HG02885 (cell line): ENCODE results near the gene SZT2.

Experiments
- ATAC-seq: cut with Tn5 transposase; IDR thresholded peaks from one replicate; pipeline ENCODE4 v1.9.1; 2021; ENCODE audit warnings: mild to moderate bottlenecking; ENCODE audit not compliant: unreplicated experiment, poor library complexity

The SZT2 gene

DNA sequence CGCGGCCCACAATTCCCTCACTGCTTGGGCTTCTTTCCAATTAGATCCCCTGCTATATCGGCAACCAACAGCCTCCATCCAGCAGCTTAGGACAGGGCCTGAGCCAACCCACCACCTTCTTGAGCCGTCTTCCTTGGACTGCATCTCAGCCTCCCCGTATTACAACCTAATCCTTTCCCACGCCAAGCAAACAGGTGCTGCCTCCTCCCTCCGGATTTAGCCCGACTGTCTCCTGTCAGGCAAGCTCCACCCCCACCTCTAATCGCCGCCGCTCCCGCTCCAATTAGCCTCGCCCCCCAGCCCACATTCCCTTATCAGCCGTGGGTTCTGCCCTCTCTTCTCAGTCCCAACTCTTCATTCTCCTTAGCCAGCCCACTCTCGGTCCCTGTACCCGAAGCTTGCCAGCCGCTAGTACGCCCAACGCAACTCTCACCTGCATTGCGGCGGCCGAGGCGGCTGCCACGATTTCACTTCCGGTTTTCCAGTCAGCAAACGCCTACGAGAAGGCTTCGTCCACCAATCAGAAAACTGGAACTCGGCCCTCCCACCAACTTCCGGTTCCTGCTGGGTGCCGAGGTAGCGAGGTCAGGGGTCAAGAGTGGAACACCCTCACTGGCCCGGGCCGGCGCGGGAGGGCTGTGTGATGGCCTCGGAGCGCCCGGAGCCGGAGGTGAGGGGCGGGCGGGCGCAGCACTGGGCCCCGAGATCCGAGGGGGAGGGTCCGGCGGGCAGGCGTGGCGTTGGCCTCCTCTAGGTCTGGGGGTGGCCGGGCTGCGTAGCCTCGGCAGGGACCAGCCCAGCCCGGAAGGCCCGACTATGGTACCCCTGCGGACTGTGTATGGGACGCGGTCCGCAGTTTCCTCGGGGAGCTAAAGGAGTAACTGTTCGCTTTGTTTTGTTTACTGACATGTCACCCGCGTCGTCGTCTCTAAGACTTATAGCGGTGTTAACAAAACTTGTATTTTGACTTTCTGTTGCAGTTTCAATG, at the start of gene SZT2, which contains the start of gene MED8:
SZT2 (plus strand) TSS at position 574 of the 988 bp plus-strand sequence; CDS start at position 644, 70 bp downstream.
MED8 (minus strand) TSS at position 475 of the 988 bp plus-strand sequence; CDS start at position 439, 36 bp downstream.
- ATAC-seq = peak; percentile 95

DNA sequence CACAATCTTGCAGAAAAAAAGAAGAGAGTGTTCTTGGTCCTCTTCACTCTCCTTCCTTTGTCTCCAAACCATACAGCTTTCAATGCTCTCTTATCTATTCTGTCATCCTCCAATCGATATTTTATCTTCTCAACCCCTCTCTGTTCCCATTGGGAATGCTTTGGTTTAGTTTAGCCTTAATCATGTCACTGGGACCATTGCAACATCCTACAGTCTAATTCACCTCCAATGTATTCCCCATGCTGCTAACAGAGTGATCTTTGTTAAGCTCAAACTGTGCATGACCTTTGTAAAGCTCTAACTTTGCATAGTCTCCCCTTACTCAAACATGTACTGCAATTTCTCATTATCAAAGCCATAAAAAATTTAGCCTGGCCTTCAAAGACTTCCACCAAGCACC, 49.1 kb upstream of the SZT2 start:
- no peak for ATAC-seq

DNA sequence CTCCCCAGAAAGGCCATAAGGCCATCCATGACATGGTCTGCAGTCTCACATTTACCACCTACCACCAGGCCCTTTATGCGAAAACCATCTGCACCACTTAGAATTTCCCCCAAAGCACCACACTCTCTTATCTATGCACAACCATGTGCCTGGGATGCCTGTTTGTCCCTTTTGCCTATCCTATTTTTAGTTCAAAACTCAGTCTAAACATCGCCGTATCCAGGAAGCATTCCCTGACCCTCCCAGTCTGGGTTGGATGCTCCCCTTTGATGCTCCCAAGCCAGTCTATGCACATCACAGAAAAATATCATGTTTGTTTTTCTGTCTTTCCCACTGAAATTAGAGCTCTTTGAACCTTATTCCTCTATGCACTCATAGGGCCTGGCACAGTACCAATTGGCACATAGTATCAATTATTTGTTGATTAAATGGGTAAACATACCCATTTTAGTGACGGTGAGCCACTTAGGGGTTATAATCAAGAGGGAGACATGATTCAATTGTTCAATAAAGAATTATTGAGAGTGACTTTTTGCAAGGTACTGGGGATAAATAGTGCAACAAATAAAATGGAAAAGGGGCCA, 45.3 kb upstream of the SZT2 start:
- ATAC-seq = no peak

DNA sequence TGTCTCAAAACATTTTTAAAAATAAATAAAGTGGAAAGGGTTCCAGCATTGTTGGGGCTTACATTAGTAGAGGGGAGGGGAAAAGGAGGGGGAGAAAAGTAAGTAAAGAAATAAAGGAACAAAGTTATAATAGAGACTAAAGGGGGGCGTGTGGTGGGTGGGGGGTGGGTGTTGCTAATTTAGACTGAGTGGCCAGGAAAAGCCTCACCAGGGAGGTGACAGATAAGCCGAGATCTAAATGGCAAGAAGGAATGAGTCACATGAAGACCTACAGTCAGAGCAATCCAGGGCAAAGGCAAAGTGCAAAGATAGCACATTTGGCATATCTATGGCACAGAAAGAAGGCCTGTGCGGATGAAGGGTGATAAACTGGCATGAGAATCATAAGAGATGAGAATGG, 44.6 kb upstream of the SZT2 start:
- ATAC-seq = no peak

DNA sequence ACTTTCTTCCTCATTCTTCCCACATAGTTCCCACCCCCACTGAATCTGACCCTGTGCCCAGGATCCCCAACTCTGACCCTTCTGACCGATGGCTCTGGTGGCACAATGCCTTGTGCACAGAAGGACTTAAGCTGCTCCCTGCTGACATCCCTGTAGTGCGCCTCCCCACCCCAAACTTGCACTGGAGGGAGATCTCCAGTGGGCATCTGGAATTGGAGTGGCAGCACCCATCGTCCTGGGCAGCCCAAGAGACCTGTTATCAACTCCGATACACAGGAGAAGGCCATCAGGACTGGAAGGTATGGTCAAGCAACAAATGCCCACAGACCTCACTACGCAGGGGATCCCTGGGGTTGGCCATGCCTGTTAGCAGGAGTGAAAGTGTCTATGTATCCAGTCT, 43.1 kb upstream of the SZT2 start:
- no peak for ATAC-seq

DNA sequence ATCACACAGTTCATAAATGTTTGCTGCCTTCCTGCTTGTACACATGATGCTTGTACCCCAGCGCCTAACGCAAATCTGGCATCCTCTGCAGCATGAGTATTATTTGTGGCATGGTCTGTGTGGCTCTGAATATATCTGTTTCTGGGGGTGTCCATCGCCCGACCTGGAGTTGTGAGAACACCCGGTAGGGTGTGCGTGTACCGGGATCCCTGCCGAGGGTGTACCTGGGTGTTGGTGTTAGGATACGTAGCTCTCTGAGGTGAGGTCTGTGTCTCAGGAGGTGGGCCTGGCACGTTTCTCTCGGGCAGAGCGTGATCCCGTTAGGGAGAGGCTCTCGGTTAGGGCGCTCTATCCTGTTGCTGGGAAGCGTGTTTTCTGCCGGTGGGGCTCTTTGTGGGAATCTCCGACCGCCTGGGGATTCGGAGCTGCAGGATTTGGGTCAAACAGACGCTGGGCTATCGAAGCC, 41.3 kb upstream of the SZT2 start:
- ATAC-seq = no peak

DNA sequence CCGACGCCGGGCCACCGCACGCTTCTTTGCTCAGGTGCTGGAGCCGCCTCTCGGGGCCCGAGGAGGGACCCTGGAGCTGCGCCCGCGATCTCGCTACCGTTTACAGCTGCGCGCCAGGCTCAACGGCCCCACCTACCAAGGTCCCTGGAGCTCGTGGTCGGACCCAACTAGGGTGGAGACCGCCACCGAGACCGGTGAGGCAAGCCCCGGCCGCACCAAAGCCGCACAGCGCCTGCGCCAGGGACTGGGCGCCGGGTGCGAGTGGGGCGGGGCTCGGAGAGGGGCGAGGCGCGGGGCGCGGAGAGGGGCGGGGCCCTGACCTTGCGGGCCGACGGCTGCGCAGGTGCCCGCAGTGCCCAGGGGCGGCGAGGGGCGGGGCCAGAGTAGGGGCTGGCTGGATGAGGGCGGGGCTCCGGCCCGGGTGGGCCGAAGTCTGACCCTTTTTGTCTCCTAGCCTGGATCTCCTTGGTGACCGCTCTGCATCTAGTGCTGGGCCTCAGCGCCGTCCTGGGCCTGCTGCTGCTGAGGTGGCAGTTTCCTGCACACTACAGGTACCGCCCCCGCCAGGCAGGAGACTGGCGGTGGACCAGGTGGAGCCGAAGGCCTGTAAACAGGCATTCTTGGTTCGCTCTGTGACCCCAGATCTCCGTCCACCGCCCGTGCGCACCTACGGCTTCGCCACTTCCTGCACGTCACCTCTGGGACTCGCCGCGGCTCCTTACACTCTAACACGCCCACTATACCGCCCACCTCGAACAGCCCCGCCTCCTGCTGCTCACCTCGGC, 40.7 kb upstream of the SZT2 start:
- ATAC-seq = no peak

DNA sequence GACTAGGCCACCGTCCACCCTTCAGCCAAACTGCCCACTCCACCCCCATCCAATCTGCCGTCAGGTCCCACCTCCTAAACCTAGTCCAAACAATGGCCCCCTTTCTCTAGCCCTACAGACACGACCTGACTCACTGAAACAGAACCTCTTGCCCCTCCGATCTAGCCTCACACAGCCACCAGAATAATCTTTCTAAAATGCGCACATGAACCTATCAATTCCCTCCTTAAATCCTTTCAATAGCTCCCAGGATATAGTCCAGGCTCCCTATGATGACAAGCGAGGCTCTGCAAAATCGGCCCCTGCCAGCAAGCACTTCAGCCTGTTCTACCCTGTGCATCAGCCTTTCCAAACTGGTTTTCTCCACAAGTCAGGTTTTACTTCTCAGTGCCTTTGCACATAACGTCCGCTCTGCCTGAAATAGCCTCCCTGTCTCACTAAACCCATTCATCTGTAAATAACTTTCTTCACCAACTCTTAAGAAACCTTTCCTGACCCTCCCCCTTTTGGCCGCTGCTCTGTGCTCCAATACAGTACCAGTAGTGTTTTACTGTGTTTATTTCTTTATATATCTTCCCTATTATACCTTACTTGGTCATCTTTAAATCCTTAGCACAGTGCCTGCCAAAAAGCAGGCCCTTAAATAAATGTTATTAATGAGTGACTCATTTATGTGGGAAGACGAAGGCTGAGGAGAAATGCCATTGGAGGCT, 39.9 kb upstream of the SZT2 start:
- no peak for ATAC-seq

DNA sequence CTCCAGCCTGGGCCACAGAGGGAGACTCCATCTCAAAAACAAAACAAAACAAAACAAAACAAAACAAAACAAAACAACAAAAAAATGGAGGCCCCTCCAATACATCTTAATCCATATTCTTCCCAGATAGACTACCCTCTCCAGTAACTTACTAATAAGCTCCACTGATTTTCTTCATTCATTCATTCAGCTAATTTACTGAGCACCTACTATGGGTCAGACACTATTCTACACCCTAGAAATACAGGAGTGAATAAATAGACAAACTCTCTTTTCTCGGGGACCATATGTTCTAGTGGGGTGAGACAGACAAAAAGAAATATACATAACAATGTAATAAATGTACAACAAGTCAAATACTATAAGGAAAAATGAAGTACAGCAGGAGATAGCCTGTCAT, 38.7 kb upstream of the SZT2 start:
- ATAC-seq = no peak

DNA sequence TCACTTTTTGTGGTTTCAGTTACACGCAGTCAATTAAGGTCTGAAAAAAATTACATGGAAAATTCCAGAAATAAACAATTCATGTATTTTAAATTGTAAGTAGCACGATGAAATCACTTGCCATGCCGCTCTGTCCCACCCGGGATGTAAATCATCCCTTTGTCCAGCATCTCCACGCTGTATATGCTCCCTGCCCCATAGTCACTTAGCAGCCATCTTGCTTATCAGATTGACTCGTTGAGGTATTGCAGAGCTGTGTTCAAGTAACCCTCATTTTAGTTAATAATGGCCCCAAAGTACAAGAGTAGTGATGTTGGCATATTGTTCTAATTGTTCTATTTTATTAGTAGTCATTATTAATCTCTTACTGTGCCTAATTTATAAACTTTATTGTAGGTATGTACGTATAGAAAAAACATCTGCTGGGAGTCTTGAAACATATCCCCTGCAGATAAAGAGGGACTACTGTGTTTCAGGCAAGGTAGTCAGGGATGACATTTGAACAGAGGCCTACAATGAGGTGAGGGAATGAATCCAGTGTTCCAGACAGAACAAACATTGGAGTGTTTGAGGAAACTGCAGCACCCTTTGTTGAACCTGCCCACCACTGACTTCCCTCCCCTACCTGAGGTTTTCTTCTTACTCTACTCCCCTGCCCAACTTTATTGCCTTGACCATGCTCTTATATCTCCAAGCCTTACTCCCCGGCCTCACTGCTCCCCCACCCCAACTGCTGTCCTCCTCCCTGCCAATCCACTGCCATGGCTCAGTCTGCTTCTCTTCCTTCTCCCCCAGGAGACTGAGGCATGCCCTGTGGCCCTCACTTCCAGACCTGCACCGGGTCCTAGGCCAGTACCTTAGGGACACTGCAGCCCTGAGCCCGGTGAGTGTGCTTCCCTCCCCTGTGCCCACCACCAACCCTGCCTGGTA, 38.0 kb upstream of the SZT2 start:
- ATAC-seq = no peak

DNA sequence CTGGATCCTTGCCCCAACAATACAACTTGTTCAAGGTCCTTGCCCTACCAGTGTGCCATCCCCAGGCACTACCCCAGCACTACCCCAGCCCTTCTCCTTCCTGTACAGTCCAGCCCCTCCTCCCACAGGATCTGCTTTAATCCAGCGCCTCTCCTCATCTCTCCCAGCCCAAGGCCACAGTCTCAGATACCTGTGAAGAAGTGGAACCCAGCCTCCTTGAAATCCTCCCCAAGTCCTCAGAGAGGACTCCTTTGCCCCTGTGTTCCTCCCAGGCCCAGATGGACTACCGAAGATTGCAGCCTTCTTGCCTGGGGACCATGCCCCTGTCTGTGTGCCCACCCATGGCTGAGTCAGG, 37.4 kb upstream of the SZT2 start:
- ATAC-seq = no peak

DNA sequence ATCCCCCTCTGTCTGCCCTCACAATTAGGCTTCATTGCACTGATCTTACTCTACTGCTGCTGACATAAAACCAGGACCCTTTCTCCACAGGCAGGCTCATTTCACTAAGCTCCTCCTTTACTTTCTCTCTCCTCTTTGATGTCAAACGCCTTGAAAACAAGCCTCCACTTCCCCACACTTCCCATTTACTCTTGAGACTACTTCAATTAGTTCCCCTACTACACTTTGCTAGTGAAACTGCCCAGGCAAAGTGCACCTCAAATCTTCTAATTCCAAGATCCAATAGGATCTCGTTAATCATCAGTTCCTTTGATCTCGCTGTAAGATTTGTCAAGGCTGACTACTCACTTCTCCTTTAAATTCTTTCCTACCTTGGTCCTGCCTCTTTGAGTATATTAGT, 36.8 kb upstream of the SZT2 start:
- no peak for ATAC-seq

DNA sequence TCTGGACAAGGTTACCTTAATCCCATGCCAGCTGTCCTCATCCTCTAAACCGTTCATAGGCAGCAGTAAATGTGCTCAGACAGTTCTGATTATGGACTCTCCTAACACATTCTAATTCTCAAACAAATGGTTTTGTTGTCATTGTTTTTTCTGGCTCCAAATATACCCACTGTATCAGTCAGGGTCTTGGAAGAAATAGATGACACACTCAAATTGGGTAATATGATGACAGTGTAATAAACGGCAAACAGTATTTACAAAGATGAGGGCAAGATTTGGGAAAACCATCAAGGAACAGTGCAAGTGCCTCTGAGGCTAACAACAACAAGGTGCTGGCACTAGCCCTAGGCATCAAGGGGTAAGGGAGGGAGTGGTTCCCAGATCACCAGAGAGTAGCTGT, 35.2 kb upstream of the SZT2 start:
- no peak for ATAC-seq

DNA sequence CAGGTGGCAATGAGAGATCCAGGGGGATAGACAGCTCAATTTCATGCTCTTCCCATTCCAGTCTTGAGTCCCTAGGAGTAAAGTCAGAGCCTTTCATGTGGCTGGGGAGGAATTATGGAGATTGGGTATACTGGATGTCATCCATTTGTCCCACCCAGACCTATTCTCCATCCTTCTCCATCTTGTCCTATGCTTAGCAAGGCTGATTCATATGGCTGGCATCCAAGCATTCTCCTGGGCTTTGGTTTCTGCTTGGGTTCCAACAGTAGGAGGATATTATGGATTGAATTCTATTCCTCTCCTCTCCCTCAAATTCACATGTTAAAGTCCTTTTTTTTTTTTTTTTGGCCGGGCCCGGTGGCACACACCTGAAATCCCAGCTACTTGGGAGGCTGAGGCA, 34.8 kb upstream of the SZT2 start:
- no peak for ATAC-seq

DNA sequence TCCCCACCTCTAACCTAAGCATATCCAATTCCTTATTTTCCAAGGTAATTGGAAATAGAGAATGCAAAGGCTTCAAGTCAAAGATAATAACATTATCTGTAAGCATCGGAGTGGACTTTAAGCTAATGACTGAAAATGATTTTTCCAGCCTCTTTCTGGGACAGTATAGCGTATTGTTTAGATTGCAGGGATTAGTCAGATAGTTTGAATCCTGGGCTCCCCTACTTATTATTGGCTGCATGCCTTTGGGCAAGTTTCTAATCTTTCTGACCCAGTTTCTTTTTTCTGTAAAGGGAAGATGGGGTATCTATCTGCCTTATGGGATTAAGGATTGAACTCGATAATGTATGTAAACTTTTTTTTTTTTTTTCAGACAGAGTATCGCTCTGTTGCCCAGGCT, 32.4 kb upstream of the SZT2 start:
- no peak for ATAC-seq

DNA sequence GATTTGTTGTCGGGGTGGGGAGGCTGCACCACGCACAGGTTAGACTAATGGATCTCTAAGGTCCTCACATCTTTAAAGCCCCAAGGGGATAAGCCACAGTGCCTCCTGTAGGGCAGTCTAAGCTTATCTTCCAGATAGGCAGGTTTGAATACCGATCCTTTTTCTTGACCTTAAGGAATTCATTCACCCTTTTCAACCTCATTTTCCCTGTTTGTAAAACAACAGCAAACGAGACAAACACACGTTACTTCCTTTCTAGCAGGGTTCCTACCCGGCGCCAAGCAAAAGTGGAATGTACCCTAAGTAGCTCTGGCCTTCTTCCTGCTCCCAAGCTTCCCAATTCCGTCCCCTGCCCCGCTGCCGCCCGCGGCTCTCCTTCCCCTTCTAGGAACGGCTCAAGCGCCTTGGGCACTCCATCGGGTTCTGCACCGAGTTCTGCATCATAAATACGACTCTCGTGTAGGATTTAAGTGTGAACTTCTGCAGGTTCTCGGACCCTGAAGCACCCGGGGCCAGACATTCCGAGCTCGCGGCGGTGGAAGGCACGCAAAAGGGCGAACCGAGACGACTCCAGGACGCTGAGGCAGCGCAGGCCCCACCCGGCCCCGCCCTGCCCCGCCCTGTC, 31.5 kb upstream of the SZT2 start:
- ATAC-seq = no peak

DNA sequence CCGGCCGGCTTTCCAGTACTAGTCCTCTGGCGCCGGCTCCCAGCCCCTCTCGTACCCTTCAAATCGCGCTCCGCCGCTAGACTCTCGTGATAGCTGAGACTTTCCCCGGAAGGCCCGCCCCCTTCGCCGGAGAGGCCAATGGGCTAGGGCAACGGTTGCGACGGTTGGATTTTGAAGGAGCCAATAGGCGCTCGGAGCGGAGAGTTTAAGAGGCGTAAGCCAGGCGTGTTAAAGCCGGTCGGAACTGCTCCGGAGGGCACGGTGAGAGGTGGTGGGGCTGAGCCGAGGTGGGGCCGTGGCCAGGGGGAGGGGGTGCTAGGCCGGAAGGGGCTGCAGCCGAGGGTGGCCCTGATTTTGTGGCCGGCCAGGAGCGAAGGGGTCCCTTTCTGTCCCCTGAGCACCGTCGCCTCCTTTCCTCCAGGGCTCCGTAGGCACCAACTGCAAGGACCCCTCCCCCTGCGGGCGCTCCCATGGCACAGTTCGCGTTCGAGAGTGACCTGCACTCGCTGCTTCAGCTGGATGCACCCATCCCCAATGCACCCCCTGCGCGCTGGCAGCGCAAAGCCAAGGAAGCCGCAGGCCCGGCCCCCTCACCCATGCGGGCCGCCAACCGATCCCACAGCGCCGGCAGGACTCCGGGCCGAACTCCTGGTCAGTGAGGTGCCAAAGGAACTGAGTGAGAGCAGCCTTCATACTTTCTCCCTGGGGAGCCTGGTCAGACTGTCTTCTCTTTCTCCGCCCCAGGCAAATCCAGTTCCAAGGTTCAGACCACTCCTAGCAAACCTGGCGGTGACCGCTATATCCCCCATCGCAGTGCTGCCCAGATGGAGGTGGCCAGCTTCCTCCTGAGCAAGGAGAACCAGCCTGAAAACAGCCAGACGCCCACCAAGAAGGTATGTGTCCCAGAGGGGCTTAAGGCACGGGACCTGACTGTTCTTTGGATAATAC, 30.7 kb upstream of the SZT2 start, which contains the start of gene CDC20:
CDC20 (plus strand) TSS at position 236 of the 948 bp plus-strand sequence; CDS start at position 471, 235 bp downstream.
- ATAC-seq = peak; percentile 95
